ENCODE results near the gene FAM13A. TPM values are rescaled to one million over a fixed set of nuclear protein-coding genes. Genes with fewer than 3 reads are reported as not detected.
A peak's percentile ranks its signal among the peaks of the same experiment; 100 is the strongest.

Gene FAM13A
- polyA plus RNA-seq, 1 experiment = 9.5 TPM

DNA sequence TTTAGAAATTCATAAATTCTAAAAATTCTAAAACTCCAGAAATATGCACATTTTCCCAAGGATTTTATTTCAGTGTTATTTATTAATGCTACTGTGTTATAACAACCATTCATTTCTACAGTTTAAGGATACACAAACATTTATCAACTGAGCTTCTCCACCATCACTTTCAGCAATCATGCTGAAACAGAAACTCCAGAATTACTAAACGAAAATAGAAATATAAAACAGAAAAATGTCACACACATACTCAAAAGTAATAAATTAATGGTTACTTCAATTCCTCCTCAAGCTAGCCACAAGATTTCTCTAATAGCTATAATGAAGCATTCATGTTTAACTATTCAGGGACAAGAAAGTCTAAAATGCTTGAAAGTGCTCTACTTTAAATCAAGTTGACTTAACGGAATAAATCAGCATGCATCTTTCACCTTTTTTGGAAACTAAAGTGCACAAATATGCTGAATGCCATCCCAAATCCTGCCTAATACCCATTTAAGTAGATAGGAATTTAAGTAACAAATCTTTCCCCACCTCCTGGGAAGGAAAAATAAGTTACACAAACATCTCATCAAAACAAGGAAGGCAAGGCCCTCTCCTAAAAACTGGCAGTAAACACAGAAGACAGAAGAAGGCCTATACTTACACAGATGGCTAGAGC is 563 bp downstream of the FAM13A start:
- Histone ChIP-seq H3K36me3 (ENCODE audit: control insufficient read depth, insufficient read depth, low read length) (no peaks in the 10 kb centered on the region), H3K27me3 (ENCODE audit: control insufficient read depth, insufficient read depth, low read length) (no peaks in the 10 kb centered on the region), H3K4me3 (ENCODE audit: low read depth, low read length) (peak overlapping the region; percentile 39)
- TF ChIP-seq, protein P1, sequence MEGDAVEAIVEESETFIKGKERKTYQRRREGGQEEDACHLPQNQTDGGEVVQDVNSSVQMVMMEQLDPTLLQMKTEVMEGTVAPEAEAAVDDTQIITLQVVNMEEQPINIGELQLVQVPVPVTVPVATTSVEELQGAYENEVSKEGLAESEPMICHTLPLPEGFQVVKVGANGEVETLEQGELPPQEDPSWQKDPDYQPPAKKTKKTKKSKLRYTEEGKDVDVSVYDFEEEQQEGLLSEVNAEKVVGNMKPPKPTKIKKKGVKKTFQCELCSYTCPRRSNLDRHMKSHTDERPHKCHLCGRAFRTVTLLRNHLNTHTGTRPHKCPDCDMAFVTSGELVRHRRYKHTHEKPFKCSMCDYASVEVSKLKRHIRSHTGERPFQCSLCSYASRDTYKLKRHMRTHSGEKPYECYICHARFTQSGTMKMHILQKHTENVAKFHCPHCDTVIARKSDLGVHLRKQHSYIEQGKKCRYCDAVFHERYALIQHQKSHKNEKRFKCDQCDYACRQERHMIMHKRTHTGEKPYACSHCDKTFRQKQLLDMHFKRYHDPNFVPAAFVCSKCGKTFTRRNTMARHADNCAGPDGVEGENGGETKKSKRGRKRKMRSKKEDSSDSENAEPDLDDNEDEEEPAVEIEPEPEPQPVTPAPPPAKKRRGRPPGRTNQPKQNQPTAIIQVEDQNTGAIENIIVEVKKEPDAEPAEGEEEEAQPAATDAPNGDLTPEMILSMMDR (IDR thresholded peaks at IDR 0.05; ENCODE audit: insufficient read depth, low read depth, low read length) = no peak
- ChIA-PET POLR2A (interaction anchor here (0.6 to 0.8 kb wide), 3 partner anchors 74 to 823 kb away, joined by 3 to 6 read pairs (median 3); no protein-coding TSS in a partner anchor), CTCF (interaction anchor here (1.0 to 1.7 kb wide), 2 partner anchors 11 to 22 kb away, joined by 3 read pairs; no protein-coding TSS in a partner anchor)
- DNase-seq (ENCODE audit: low read depth) = no peak

DNA sequence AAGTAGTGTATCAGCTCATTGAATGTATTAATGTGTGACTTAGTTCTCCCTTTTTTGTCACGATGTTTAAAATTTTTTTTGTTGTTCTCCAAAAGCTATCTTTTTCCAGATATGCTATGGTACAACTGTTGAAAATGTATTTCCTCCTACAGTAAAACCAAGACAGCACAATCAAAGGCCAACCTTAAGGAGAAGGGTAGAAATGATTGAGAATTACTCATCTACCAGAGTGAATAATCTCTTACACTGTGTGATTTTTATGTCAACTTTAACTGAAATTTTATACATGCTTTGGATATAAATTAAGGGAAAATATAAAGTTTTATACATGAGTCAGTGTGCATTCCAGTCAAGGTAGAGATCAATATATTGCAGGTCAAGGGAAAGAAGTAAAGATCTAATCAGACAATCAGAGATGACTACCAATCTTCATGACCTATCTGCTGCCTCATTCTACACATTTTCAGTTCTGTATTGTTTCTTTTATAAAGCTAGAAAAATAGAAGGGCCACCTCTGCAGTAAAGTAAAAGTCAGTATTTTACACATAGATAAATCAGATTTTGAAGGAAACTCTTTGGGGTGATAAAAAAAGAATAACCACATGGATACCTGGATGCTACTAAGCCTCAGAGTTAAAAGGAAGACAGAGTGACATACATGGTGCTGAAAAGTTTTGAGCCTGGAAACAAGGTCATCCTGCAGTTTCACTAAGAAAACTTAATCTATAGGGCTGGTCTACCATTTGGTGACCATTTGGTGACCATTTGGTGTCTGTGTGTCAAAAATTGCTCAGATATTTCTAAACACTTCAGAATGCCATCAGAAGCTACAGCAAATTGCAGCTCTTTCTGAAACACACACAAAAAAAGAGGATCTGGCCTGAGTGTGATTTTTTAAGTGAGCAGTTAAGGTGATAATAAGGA is 1.6 kb downstream of the FAM13A start:
- H3K36me3 ChIP-seq (ENCODE audit: control insufficient read depth, insufficient read depth, low read length) = no peaks in the 10 kb centered on the region
- POLR2A ChIA-PET = interaction anchor here (0.5 kb wide), 1 partner anchor 533 kb away, joined by 5 read pairs; no protein-coding TSS in a partner anchor
- TF ChIP-seq, protein P1 (IDR thresholded peaks at IDR 0.05; ENCODE audit: insufficient read depth, low read depth, low read length) = no peak
- peak overlapping the region; percentile 39 for H3K4me3 ChIP-seq (ENCODE audit: low read depth, low read length)
- no peak for DNase-seq (ENCODE audit: low read depth)
- H3K27me3 ChIP-seq (ENCODE audit: control insufficient read depth, insufficient read depth, low read length) = no peaks in the 10 kb centered on the region
- CTCF ChIA-PET = interaction anchor here (0.6 to 1.7 kb wide), 4 partner anchors 10 to 41 kb away, joined by 3 to 5 read pairs (median 3); no protein-coding TSS in a partner anchor

DNA sequence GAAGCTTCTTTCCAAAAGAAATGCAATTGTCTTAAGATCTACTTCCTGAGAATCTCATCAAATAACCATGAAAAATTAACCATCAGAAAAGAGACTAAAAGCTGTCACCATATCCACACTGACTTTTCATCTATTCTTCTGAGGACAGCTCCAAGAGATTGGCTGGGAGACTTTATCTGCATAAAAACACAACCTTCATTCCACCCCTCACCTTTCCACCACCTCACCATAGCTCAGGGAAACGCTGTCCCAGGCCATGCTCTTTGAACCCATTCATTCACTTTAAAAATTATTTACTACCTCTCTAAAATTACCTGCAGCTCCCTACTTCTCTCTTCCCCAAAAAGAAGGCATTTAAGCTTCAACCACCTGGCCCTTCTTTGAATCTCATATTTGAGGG is 2.4 kb downstream of the FAM13A start:
- no peak for DNase-seq (ENCODE audit: low read depth)

DNA sequence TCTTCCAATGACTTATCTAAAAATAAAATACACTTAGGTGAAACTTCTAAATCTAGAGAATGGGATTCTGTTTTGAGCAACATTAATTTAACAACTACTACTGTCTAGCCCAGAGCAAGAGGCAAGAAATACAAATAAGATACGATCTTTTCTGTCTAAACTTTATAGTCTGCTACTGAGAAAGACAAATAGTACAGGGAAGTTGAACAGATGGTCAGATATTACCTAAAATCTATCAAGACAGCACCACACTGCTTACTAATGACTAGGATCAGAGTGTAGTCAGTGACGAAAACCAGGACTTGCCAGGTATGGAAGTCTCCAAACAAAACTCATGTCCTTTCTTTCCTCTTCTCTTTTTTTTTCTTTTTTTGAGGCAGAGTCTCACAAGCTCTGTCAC is 7.1 kb downstream of the FAM13A start:
- no peak for DNase-seq (ENCODE audit: low read depth)
- H3K36me3 ChIP-seq (ENCODE audit: control insufficient read depth, insufficient read depth, low read length) = no peaks in the 10 kb centered on the region
- TF ChIP-seq, protein P1 (IDR thresholded peaks at IDR 0.05; ENCODE audit: insufficient read depth, low read depth, low read length) = no peak
- no peak overlapping the region for H3K4me3 ChIP-seq (ENCODE audit: low read depth, low read length)
- H3K27me3 ChIP-seq (ENCODE audit: control insufficient read depth, insufficient read depth, low read length) = no peaks in the 10 kb centered on the region
- POLR2A ChIA-PET = no interaction called here
- CTCF ChIA-PET = no interaction called here

More for the DNA sequence above, 2.4 kb downstream of the FAM13A start:
- Histone ChIP-seq H3K27me3 (ENCODE audit: control insufficient read depth, insufficient read depth, low read length) (no peaks in the 10 kb centered on the region), H3K4me3 (ENCODE audit: low read depth, low read length) (no peak overlapping the region), H3K36me3 (ENCODE audit: control insufficient read depth, insufficient read depth, low read length) (no peaks in the 10 kb centered on the region)
- CTCF ChIA-PET = interaction anchor here (0.9 to 1.2 kb wide), 2 partner anchors 13 to 41 kb away, joined by 3 to 5 read pairs; no protein-coding TSS in a partner anchor
- POLR2A ChIA-PET = interaction anchor here (0.5 kb wide), 1 partner anchor 532 kb away, joined by 5 read pairs; no protein-coding TSS in a partner anchor
- TF ChIP-seq, protein P1 (IDR thresholded peaks at IDR 0.05; ENCODE audit: insufficient read depth, low read depth, low read length) = no peak

Data from BJ (cell line).